Raji (cell line): Measurements from ENCODE around the gene WLS.

Experiments used
- POLR2A ChIP-seq: IDR thresholded peaks from 2 replicates; pipeline ENCODE4 v1.6.1; 2011; ENCODE audit warnings: low read depth, low read length, control low read depth; ENCODE audit not compliant: insufficient read depth

The WLS gene

DNA sequence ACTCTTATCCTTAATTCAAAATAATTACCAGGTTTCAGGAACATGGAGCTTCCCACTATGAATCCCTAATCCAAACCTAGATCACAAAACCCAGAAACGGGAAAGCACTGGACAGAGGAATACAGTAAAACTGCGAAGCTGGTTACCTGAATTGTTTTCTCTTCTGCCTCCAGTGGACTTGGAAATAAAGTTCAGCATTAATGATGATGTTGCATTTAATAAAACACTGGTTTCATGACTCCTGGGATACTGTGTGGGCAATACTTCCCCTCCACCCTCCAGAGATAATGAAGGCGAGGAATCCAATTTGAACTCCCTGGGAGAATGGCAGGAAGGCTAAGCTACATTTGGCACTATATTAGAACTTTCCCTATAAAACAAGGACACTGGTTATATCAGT lies 65.1 kb downstream of the WLS start:
- TF ChIP-seq POLR2A: no peak

DNA sequence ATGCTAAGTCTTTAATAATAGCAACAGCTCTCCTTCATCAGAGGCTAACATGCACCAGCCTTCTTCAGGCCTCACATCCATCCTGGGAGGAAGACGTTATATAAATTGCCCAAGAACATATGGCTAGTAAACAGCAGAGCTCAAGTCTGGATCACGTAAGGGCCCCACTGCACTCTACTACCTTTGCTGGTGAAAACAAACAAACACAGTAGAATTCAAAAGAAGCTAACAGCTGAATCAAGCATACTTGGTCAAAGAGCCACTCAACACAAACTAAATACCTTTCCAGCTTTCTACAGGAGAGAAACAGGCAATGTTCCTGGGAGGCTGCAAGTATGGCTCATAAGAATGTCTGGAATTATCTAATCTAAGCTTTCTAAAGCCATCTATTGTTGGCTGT lies 66.0 kb downstream of the WLS start:
- no peak for TF ChIP-seq POLR2A

DNA sequence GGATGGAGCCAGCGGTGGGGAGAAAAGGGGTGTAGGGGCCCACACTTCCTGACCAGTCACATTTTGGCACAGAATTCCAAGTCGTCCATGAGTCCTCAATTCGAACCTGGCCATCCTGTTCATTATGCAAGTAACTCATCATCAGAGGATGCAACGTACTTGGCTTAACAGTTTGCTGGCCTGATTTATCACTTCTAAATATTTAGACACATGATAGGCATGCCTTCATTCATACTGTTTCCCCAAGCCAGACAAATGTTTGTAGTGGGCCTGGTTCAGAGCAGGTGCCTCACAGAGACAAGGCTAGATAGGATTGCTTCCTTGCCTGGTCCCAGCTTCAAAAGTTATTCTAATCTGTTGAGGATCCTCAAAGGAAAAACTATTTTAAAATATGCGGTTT lies 66.7 kb downstream of the WLS start:
- no peak for TF ChIP-seq POLR2A

GRCh38 chr1:68164918-68165317 lies 67.4 kb downstream of the WLS start:
- no peak for TF ChIP-seq POLR2A

GRCh38 chr1:68163220-68163619 lies 69.1 kb downstream of the WLS start:
- no peak for TF ChIP-seq POLR2A

- no peak for TF ChIP-seq POLR2A
These were observed 69.6 kb downstream of the WLS start for GRCh38 chr1:68162761-68163160.

DNA sequence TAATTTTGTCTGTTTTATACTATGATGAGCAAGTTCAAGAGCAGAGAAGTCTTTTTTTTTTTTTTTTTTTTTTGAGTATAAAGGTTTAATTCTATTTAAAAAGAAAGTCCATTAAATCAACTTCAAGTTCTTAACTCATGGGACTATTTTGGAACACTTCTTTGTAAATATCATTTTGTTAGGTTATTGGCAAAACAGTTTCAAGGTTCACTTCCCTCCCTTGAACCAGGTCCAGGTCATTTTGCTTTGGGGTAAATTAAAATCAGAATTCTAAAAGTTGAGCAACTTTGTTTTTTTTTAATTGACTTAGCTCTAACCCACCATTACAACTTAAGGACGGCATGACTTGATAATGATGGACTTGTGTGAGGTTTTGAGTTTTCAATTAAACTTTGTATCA lies 72.3 kb downstream of the WLS start:
- TF ChIP-seq POLR2A: no peak

GRCh38 chr1:68158837-68159236 lies 73.5 kb downstream of the WLS start:
- TF ChIP-seq POLR2A: no peak

- no peak for TF ChIP-seq POLR2A
These were observed 74.9 kb downstream of the WLS start for GRCh38 chr1:68157416-68157815.

GRCh38 chr1:68151690-68152089 lies 80.6 kb downstream of the WLS start:
- TF ChIP-seq POLR2A: no peak

GRCh38 chr1:68149907-68150306 lies 82.4 kb downstream of the WLS start:
- TF ChIP-seq POLR2A: no peak

- no peak for TF ChIP-seq POLR2A
These were observed 83.1 kb downstream of the WLS start for GRCh38 chr1:68149110-68149798.

DNA sequence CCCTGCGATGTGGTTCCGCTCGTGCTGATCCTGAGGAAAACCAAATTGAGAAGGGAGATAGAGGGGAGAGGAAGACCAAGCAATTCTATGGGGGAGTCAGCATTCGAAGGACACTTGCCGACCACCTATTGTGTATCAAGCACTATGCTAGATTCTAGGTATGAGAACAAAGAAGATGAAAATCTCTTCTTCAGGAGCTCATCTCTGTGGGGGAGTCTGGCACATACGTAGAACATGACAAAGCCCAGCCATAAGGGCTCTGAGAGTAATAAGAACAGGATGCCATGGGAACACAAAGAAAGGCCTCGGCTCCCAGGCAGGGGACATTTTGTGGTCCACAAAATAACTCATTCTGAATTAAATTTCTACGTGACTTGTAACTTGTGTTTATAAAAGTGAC lies 83.7 kb downstream of the WLS start:
- no peak for TF ChIP-seq POLR2A

GRCh38 chr1:68147534-68148171 lies 84.7 kb downstream of the WLS start:
- no peak for TF ChIP-seq POLR2A

- no peak for TF ChIP-seq POLR2A
These were observed 86.8 kb downstream of the WLS start for GRCh38 chr1:68145418-68146126.

DNA sequence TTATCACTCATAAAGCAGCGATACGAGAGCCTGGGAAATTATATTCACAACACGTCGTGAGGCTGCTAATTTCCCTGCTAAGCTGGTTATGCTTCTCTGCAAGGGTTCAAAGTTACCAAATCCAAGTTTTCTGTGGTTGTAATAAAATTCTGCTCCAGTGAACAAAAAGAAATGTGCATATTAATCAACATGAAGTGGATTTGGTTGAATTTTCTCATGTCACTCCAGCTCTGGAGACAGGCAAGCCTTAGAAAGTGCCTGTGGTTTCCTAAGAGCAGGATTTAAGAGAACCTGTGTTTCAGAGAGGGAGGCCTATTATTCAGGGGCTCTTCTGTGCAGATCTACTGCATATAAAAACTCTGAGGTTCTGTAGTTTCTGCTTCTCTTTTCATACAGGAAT lies 87.5 kb downstream of the WLS start:
- no peak for TF ChIP-seq POLR2A

DNA sequence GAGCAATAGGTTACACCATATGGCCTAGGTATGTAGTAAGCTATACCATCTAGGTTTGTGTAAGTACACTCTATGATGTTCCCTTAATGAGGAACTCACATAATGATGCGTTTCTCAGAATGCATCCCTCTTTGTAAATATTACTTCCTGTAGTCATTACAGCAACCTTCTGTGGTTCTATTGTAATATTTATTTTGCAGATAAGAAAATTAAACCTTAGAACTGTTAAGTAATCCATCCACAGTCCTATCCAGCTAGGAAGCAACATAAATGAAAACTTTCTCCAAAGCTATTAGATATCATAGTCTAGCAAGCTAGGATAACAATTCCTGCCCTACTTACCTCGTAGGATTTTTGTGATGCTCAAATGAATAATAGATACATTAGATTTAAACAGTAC lies 88.7 kb downstream of the WLS start:
- no peak for TF ChIP-seq POLR2A

DNA sequence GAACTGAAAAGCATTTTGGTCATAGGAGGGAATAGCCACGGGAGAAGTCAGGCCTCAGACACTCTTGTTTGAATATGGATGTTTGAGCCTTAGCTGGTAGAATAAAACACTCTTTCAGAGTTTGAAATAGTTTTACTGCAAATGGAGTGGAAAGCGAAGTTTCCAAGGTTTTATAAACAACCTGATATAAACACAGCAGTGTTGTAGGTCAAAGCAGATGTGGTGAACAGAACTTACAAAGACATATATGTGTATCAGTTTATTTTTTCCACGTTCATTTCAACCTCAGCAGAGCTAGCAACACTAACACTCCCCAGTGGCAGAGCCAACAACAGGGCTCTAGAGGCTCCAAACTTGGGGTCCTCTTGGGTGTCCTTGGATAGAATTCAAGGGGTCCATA lies 89.9 kb downstream of the WLS start:
- no peak for TF ChIP-seq POLR2A
